HCT116 (cell line): ENCODE measurements around the gene MEIG1. TPM values are rescaled to one million over a fixed set of nuclear protein-coding genes. Genes with fewer than 3 reads are reported as not detected.

ENCODE experiments used
- ATAC-seq: fragments of 200-7000 bp; cut with Tn5 transposase; 2 replicates; pipeline ENCODE4 v1.9.1; 2020; ENCODE audit warnings: mild to moderate bottlenecking, moderate library complexity
- BruUV-seq: library from RNA; stranded (reverse); fragments of 400-500 nt; replicated peaks from 2 replicates; lab custom pipeline; 2021; lab: Mats Ljungman, UMichigan
- CTCF ChIA-PET: fragments of 300-600 bp; sonication (Branson Sonifier 250); formaldehyde crosslinking; loops from one replicate; lab custom pipeline; 2021; ENCODE audit warnings: antibody characterized with exemption; lab: Charles Lee
- POLR2A ChIA-PET: fragments of 300-600, 350-600 bp; sonication (Branson Sonifier 250); formaldehyde crosslinking; loops from one replicate; lab custom pipeline; 2021; ENCODE audit warnings: antibody characterized with exemption; lab: Charles Lee
- RAD21 ChIA-PET, 2 experiments: fragments of 300-600 bp; sonication (Branson Sonifier 250); formaldehyde crosslinking; loops; one replicate each; lab custom pipeline; 2023; ENCODE audit warnings: low total read pairs in 2 of 2; ENCODE audit not compliant: uncharacterized antibody in 2 of 2, unreplicated experiment in 2 of 2, low non-redundant PET in 1 of 2; lab: Charles Lee
- DNase-seq: peaks from one replicate; pipeline ENCODE4 v3.0.0-alpha.2; 2010; ENCODE audit warnings: low read depth, low spot score
- H2AFZ ChIP-seq: fragments of 200-600 bp; shearing (Covaris generic), sonication (generic); 2 replicates; pipeline ENCODE4 v1.6.1; 2017; ENCODE audit warnings: low read depth, mixed run types, mixed read lengths, antibody characterized with exemption, low read length; ENCODE audit not compliant: poor library complexity, severe bottlenecking
- H3K27ac ChIP-seq: 2 replicates; pipeline ENCODE4 v1.5.1; 2012; ENCODE audit warnings: low read depth, low read length
- H3K27me3 ChIP-seq: fragments of 200-600 bp; sonication (generic); 2 replicates; pipeline ENCODE4 v1.6.1; 2016; ENCODE audit warnings: mixed run types, low read length, mixed read lengths; ENCODE audit not compliant: insufficient read depth
- H3K36me3 ChIP-seq, 2 experiments: fragments of 200-500 bp in 1 of 2; fragments of 200-600 bp in 1 of 2; sonication (Bioruptor generic) in 1 of 2; sonication (generic) in 1 of 2; 2 replicates each; pipeline versions ENCODE4 v1.5.1 to v1.6.1; 2014 to 2016; ENCODE audit warnings: low read length in 2 of 2, inconsistent platforms in 1 of 2, mixed read lengths in 1 of 2, mixed run types in 1 of 2; ENCODE audit not compliant: insufficient read depth in 2 of 2, control insufficient read depth in 1 of 2
- H3K4me1 ChIP-seq, 2 experiments: fragments of 200-600 bp in 1 of 2; sonication (generic) in 1 of 2; 2 replicates each; pipeline versions ENCODE4 v1.5.1 to v1.6.1; 2012 to 2017; ENCODE audit warnings: low read length in 2 of 2, inconsistent platforms in 1 of 2, mild to moderate bottlenecking in 1 of 2, mixed read lengths in 1 of 2, mixed run types in 1 of 2, moderate library complexity in 1 of 2; ENCODE audit not compliant: insufficient read depth in 2 of 2, control insufficient read depth in 1 of 2
- H3K4me2 ChIP-seq: fragments of 200-600 bp; sonication (generic); 2 replicates; pipeline ENCODE4 v1.6.1; 2017; ENCODE audit warnings: mixed run types, low read length, mixed read lengths
- H3K4me3 ChIP-seq, 2 experiments: fragments of 200-600 bp in 1 of 2; sonication (generic) in 1 of 2; replicated peaks in 1 of 2; 2 replicates each; pipeline ENCODE4 v1.5.1; 2011 to 2016; ENCODE audit warnings: low read length in 2 of 2, control low read depth in 1 of 2, low read depth in 1 of 2, mild to moderate bottlenecking in 1 of 2, mixed read lengths in 1 of 2, mixed run types in 1 of 2
- H3K79me2 ChIP-seq: fragments of 200-600 bp; sonication (generic); 2 replicates; pipeline ENCODE4 v1.6.1; 2017; ENCODE audit warnings: mild to moderate bottlenecking, mixed run types, low read length, moderate library complexity, mixed read lengths; ENCODE audit not compliant: insufficient read depth
- H3K9ac ChIP-seq: fragments of 200-600 bp; sonication (generic); 2 replicates; pipeline ENCODE4 v1.6.1; 2016; ENCODE audit warnings: low read length, mixed read lengths
- H3K9me2 ChIP-seq: fragments of 200-600 bp; sonication (generic), shearing (Covaris generic); 2 replicates; pipeline ENCODE4 v1.6.1; 2017; ENCODE audit warnings: mixed run types, mild to moderate bottlenecking, moderate library complexity; ENCODE audit not compliant: insufficient read depth
- H3K9me3 ChIP-seq, 2 experiments: fragments of 200-500 bp in 1 of 2; fragments of 200-600 bp in 1 of 2; sonication (Bioruptor generic) in 1 of 2; sonication (generic) in 1 of 2; 2 replicates each; pipeline ENCODE4 v1.6.1; 2014 to 2017; ENCODE audit warnings: low read length in 2 of 2, mixed read lengths in 2 of 2, inconsistent platforms in 1 of 2, low read depth in 1 of 2, mild to moderate bottlenecking in 1 of 2, mixed run types in 1 of 2, moderate library complexity in 1 of 2; ENCODE audit not compliant: control insufficient read depth in 1 of 2, insufficient read depth in 1 of 2
- H4K20me1 ChIP-seq: fragments of 200-600 bp; sonication (generic), shearing (Covaris generic); 2 replicates; pipeline ENCODE4 v1.6.1; 2017; ENCODE audit warnings: mixed run types, mild to moderate bottlenecking, moderate library complexity; ENCODE audit not compliant: insufficient read depth
- ATF3 ChIP-seq: IDR thresholded peaks from 2 replicates; pipeline ENCODE4 v1.6.1; 2012
- CBX3 ChIP-seq: IDR thresholded peaks from 2 replicates; pipeline ENCODE4 v1.6.1; 2012; ENCODE audit warnings: low read depth
- CEBPB ChIP-seq: IDR thresholded peaks from 2 replicates; pipeline ENCODE4 v1.6.1; 2012; ENCODE audit warnings: low read depth
- CTCF ChIP-seq, 3 experiments: fragments of 200-600 bp in 1 of 3; sonication (generic) in 1 of 3; IDR thresholded peaks in 2 of 3; conservative IDR thresholded peaks in 1 of 3; 2 replicates each; pipeline ENCODE4 v1.5.1; 2012 to 2017; ENCODE audit warnings: low read depth in 2 of 3, low read length in 2 of 3, antibody characterized with exemption in 1 of 3, borderline replicate concordance in 1 of 3, control low read depth in 1 of 3, mild to moderate bottlenecking in 1 of 3, mixed read lengths in 1 of 3, mixed run types in 1 of 3, moderate library complexity in 1 of 3; ENCODE audit not compliant: insufficient read depth in 1 of 3
- EGR1 ChIP-seq: IDR thresholded peaks from 2 replicates; pipeline ENCODE4 v1.6.1; 2012; ENCODE audit warnings: low read depth
- ELF1 ChIP-seq: IDR thresholded peaks from 2 replicates; pipeline ENCODE4 v1.6.1; 2012; ENCODE audit warnings: low read depth, borderline replicate concordance
- EZH2phosphoT487 ChIP-seq: fragments of 200-600 bp; IDR thresholded peaks from 2 replicates; pipeline ENCODE4 v1.6.1; 2018; ENCODE audit warnings: antibody characterized with exemption, borderline replicate concordance
- FOSL1 ChIP-seq: IDR thresholded peaks from 2 replicates; pipeline ENCODE4 v1.6.1; 2012; ENCODE audit warnings: low read depth
- JUND ChIP-seq: IDR thresholded peaks from 2 replicates; pipeline ENCODE4 v1.6.1; 2012
- POLR2A ChIP-seq: IDR thresholded peaks from 2 replicates; pipeline ENCODE4 v1.7.0; 2011; ENCODE audit warnings: borderline replicate concordance; ENCODE audit not compliant: insufficient read depth, insufficient read length; ENCODE audit errors: extremely low read depth
- POLR2AphosphoS5 ChIP-seq: IDR thresholded peaks from 2 replicates; pipeline ENCODE4 v1.6.1; 2011; ENCODE audit warnings: mild to moderate bottlenecking, low read depth, low read length, moderate library complexity
- REST ChIP-seq: IDR thresholded peaks from 2 replicates; pipeline ENCODE4 v1.6.1; 2012; ENCODE audit warnings: low read depth
- SIN3A ChIP-seq: IDR thresholded peaks from 2 replicates; pipeline ENCODE4 v1.6.1; 2012; ENCODE audit warnings: low read depth
- SP1 ChIP-seq: IDR thresholded peaks from 2 replicates; pipeline ENCODE4 v1.6.1; 2012; ENCODE audit warnings: low read depth
- SRF ChIP-seq: IDR thresholded peaks from 2 replicates; pipeline ENCODE4 v1.6.1; 2012; ENCODE audit warnings: low read depth
- TCF7L2 ChIP-seq: IDR thresholded peaks from 2 replicates; pipeline ENCODE4 v1.7.0; 2011; ENCODE audit warnings: borderline replicate concordance, inconsistent platforms; ENCODE audit not compliant: insufficient read depth, insufficient read length; ENCODE audit errors: extremely low read depth
- YY1 ChIP-seq: IDR thresholded peaks from 2 replicates; pipeline ENCODE4 v1.6.1; 2011; ENCODE audit warnings: low read length, low read depth, moderate library complexity, mild to moderate bottlenecking; ENCODE audit not compliant: insufficient replicate concordance; ENCODE audit errors: extremely low read depth
- ZBTB33 ChIP-seq: IDR thresholded peaks from 2 replicates; pipeline ENCODE4 v1.6.1; 2011; ENCODE audit warnings: mild to moderate bottlenecking, low read length, moderate library complexity; ENCODE audit not compliant: insufficient replicate concordance; ENCODE audit errors: extremely low read depth
- ZNF274 ChIP-seq: fragments of 200-500 bp; sonication (Bioruptor generic); IDR thresholded peaks from 2 replicates; pipeline ENCODE4 v1.6.1; 2014; ENCODE audit warnings: mild to moderate bottlenecking, low read depth, low read length, inconsistent platforms
- intact Hi-C: fragments of 100-400 bp; cut with micrococcal nuclease; formaldehyde crosslinking; loops from 2 replicates; pipeline ENCODE4 v1.10.0; 2022
- total RNA-seq: library from RNA; stranded (reverse); gene quantifications from one replicate; pipeline ENCODE4 v1.2.1, GENCODE V29; 2021; ENCODE audit not compliant: unreplicated experiment

MEIG1 gene
- total RNA-seq, 1 experiment from 2014 or later, result 1.4 TPM

GRCh38 chr10:14945108-14945507 is 14.1 kb upstream of the MEIG1 start:
- Histone ChIP-seq H2AFZ (no peak overlapping the region), H3K4me3 (no peak overlapping the region), H3K4me1 (no peaks in the 10 kb centered on the region), H3K27me3 (no peaks in the 10 kb centered on the region), H3K27ac (no peak overlapping the region), H3K9ac (no peak overlapping the region), H3K36me3 (peaks cover 16 to 34% of the 10 kb centered on the region in 2 experiments), H4K20me1 (no peaks in the 10 kb centered on the region), H3K79me2 (peaks cover 42% of the 10 kb centered on the region), H3K9me2 (no peaks in the 10 kb centered on the region), H3K4me2 (no peak overlapping the region), H3K9me3 (no peaks in the 10 kb centered on the region)
- TF ChIP-seq JUND (no peak), REST (no peak), EGR1 (no peak), CEBPB (no peak), SIN3A (no peak), EZH2phosphoT487 (no peak), CBX3 (no peak), YY1 (no peak), ATF3 (no peak), ELF1 (no peak), CTCF (IDR thresholded peaks at IDR 0.05 in 2 of 3, conservative IDR thresholded peaks at IDR 0.05 in 1 of 3; ENCODE audit: borderline replicate concordance in 1 of 3, insufficient read depth in 1 of 3, low read depth in 2 of 3, low read length in 2 of 3) (no peak), SP1 (no peak), ZBTB33 (no peak), POLR2A (no peak), FOSL1 (no peak), TCF7L2 (no peak), ZNF274 (no peak), SRF (no peak), POLR2AphosphoS5 (no peak)
- no TSS peak for BruUV-seq
- ChIA-PET POLR2A (no interaction called here), CTCF (no interaction called here), RAD21 (no interaction called here)
- no peak for DNase-seq
- no peak for ATAC-seq
- intact Hi-C loops, result no loop called here
